22Rv1 (cell line): ENCODE data around the gene KCNQ2.

Experiments used
- H3K27ac ChIP-seq: fragments of 450-650 bp; 2 replicates; pipeline ENCODE4 v1.5.1; 2017
- CTCF ChIP-seq: fragments of 450-650 bp; IDR thresholded peaks from 2 replicates; pipeline ENCODE4 v1.5.1; 2017; ENCODE audit warnings: mild to moderate bottlenecking
- ZFX ChIP-seq: fragments of 450-650 bp; IDR thresholded peaks from 2 replicates; pipeline ENCODE4 v1.6.1; 2017; ENCODE audit warnings: antibody characterized with exemption, borderline replicate concordance

Gene KCNQ2

GRCh38 chr20:63454731-63455567, 17.5 kb downstream of the KCNQ2 start:
- no peak overlapping the region for H3K27ac ChIP-seq
- TF ChIP-seq ZFX: no peak

GRCh38 chr20:63452821-63453523, 19.5 kb downstream of the KCNQ2 start:
- no peak overlapping the region for H3K27ac ChIP-seq
- TF ChIP-seq CTCF: peak; percentile 51
- no peak for TF ChIP-seq ZFX

- no peak overlapping the region for H3K27ac ChIP-seq
- no peak for TF ChIP-seq ZFX
- TF ChIP-seq CTCF: no peak
Measured at GRCh38 chr20:63452341-63452740, 20.1 kb downstream of the KCNQ2 start.

- H3K27ac ChIP-seq: no peak overlapping the region
- TF ChIP-seq ZFX: no peak
- no peak for TF ChIP-seq CTCF
Measured at GRCh38 chr20:63451821-63452220, 20.6 kb downstream of the KCNQ2 start.

GRCh38 chr20:63449796-63450730, 22.4 kb downstream of the KCNQ2 start:
- TF ChIP-seq ZFX: no peak
- TF ChIP-seq CTCF: no peak

GRCh38 chr20:63449025-63449424, 23.4 kb downstream of the KCNQ2 start:
- TF ChIP-seq CTCF (no peak), ZFX (no peak)
- no peak overlapping the region for H3K27ac ChIP-seq

More at GRCh38 chr20:63449796-63450730, 22.4 kb downstream of the KCNQ2 start:
- no peak overlapping the region for H3K27ac ChIP-seq

- TF ChIP-seq CTCF (no peak), ZFX (no peak)
- no peak overlapping the region for H3K27ac ChIP-seq
Measured at GRCh38 chr20:63448031-63448430, 24.4 kb downstream of the KCNQ2 start.
